ENCODE results near the gene DDX56.

DDX56 gene

DNA sequence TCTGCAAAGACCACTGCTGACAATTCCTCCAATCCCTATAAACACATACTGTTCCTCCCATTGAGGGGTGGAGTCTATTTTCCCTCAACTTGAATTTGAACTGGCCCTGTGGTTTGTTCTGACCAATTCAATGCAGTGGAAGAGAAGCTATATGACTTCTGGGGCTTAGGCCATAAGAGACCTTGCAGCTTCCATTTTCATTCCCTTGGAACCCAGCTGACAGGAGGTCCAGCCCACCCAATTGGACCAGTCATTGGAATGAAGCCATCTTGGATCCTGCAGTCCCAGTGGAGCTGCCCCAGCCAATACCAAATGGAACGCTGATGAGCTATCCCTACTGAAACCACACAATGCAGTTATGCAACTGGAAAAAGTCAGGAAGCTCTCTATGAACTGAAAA lies 17.2 kb upstream of the DDX56 start:
- ATAC-seq = no peak
- TF ChIP-seq TOX (CRISPR knock-in tag; IDR thresholded peaks at IDR 0.05; ENCODE audit: borderline replicate concordance) (no peak), ZNF8 (CRISPR knock-in tag; IDR thresholded peaks at IDR 0.05) (no peak), ZC3H10 (CRISPR knock-in tag; IDR thresholded peaks at IDR 0.05) (no peak), PPARA (CRISPR knock-in tag; IDR thresholded peaks at IDR 0.05; ENCODE audit: borderline replicate concordance) (no peak), ARNTL (CRISPR knock-in tag; IDR thresholded peaks at IDR 0.05; ENCODE audit: borderline replicate concordance, low read depth) (no peak), ESRRG (CRISPR knock-in tag; IDR thresholded peaks at IDR 0.05) (no peak), ZFP3 (CRISPR knock-in tag; IDR thresholded peaks at IDR 0.05) (no peak)
- TF ChIP-seq, protein P1, sequence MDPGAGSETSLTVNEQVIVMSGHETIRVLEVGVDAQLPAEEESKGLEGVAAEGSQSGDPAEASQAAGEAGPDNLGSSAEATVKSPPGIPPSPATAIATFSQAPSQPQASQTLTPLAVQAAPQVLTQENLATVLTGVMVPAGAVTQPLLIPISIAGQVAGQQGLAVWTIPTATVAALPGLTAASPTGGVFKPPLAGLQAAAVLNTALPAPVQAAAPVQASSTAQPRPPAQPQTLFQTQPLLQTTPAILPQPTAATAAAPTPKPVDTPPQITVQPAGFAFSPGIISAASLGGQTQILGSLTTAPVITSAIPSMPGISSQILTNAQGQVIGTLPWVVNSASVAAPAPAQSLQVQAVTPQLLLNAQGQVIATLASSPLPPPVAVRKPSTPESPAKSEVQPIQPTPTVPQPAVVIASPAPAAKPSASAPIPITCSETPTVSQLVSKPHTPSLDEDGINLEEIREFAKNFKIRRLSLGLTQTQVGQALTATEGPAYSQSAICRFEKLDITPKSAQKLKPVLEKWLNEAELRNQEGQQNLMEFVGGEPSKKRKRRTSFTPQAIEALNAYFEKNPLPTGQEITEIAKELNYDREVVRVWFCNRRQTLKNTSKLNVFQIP (CRISPR knock-in tag; IDR thresholded peaks at IDR 0.05; ENCODE audit: borderline replicate concordance, low read depth) = no peak

DNA sequence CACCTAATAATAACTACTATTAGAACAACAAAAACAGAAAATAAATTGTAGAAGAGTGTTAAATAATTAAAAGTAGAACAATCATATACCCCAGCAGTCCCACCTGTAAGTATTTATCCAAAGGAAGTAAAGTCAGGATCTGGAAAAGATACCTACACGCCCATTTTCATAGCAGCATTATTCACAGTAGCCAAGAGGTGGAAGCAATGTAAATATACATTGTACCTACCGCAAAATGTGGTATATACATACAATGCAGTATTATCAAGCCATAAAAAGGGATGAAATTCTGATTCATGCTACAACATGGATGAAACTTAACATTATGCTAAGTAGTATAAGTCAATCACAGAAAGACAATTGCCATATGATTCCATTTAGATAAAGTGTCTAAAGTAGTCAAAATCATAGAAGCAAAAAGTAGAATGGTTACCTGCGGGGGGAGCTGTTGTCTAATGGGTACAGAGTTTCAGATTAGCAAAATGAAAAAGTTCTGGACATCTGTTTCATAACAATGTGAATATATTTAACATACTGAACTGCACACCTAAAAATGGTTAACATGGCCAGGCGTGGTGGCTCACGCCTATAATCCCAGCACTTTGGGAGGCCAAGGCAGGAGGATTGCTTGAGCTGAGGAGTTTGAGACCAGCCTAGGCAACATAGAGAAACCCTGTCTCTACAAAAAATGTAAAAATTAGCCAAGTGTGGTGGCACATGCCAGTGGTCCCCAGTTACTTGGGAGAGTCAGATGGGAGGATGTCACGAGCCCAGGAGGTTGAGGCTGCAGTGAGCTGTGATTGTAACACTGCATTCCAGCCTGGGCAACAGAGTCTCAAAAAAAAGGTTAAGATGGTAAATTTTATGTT lies 14.4 kb upstream of the DDX56 start:
- ATAC-seq = peak; percentile 93
- TF ChIP-seq ZNF70 (CRISPR knock-in tag; IDR thresholded peaks at IDR 0.05) (no peak), TCF4 (CRISPR knock-in tag; IDR thresholded peaks at IDR 0.05; ENCODE audit: borderline replicate concordance) (no peak), PPARA (CRISPR knock-in tag; IDR thresholded peaks at IDR 0.05; ENCODE audit: borderline replicate concordance) (no peak)

DNA sequence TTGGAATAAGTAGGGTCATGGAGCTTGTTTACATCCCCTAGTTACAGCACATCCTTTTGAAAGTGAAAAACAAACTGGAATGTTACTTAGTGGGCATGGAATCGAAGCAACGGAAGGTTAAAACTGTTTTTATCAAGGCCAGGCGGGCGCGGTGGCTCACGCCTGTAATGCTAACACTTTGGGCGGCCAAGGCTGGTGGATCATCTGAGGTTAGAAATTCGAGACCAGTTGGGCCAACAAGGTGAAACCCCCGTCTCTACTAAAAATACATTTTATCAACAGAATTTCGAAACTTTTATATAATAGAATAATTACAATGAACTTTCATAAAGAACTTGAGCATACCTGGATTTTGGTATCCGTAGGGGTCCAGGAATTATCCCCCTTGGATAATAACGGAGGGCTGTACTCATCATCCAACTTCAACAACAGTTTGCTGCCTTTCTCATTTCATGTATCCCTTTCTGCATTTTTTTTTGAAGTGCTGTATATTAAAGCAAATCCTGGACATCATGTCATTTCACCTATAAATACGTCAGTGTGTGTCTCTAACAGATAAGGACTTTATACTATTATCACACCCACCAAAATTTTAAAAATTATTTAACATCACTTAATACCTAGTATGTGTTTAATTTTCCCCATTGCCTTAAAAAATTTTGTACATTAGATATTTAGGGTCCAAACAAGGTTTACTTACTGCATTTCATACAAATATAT lies 9.6 kb upstream of the DDX56 start:
- ATAC-seq = no peak
- TF ChIP-seq ARNTL (CRISPR knock-in tag; IDR thresholded peaks at IDR 0.05; ENCODE audit: borderline replicate concordance, low read depth) (no peak), ZFP3 (CRISPR knock-in tag; IDR thresholded peaks at IDR 0.05) (no peak)

DNA sequence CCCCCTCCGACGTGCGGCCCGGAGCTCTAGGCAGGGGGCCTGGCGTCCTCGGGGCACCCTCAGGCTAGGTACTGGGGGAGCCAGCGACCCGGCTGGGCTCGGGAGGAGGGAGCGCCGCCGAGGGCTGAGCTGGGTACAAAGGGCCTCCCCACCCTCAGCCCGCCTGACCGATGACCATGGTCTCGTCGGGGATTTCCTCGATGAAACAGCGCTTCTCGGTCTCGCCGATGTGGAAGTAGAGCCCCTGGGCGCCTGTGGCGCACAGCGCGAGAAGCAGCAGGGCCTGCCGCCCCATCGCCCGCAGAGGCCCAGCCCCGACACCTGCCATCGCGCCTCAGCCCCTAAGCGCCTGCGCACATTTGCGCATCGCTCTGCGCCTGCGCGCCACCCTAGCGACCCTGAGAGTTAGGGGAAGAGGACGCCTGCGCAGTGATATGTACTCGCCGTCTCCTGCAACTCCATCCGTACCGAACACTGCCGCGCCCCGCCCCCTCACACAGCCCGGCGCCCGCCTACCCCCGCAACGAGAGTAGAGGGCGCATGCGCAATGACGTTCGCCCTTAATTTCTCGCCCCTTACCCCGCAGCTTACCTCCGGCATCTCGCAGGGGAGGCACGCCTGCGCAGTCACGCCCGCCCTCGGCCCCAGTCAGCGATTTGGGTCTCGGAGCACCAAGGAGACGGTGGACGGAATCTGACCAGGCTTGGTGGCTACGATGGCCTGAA lies 8.3 kb upstream of the DDX56 start, which contains the start of gene TMED4:
Gene TMED4 (minus strand): TSS at position 353 of the 725 bp plus-strand sequence. CDS start 25 bp downstream, at position 328.
- ATAC-seq = peak; percentile 93
- TF ChIP-seq TOX (CRISPR knock-in tag; IDR thresholded peaks at IDR 0.05; ENCODE audit: borderline replicate concordance) (no peak), PPARA (CRISPR knock-in tag; IDR thresholded peaks at IDR 0.05; ENCODE audit: borderline replicate concordance) (no peak), CSDC2 (CRISPR knock-in tag; IDR thresholded peaks at IDR 0.05) (no peak)

DNA sequence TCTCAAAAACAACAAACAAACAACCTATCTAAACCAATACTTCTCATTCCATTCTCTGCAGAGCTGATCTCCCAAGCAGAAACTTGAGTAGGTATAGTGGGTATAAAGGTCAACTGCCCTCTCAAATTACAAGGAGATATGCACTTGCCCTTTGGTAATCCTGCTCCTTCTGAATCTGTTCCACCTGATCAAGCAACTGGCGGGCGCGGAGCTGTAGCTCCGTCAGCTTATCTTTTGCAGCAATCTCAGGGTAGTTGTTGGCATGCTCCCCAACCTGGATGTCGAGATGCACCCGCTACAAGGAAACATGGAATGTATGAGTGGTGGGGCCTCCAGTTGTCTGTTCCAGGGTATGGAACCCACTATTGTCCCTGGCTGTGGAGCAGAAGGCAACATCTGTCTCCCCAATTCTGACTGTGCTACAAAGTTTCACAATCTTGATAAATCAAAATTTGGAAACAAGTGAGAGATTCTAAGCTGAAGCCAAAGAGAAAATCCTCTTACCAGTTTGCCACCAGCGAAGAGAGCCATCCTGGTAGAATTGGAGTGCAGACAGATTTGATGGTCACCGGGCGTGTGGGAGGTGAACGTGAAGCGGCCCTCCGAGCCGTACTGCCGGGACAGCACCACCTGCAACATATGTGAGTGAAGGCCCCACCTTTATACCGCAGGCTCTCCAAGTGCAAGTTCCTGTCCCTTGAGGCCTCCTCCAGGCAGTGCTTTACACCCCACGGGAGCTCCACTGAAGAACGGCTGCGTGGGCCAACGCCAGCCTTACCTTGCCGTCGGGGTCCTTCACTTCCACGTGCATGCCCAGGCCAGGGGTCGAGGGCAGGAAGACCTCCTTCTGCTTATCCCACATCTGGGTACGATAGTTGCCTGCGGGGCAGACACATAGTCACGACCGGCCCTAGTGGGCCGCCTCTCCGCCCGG lies 7.5 kb upstream of the DDX56 start:
- TF ChIP-seq OSR1 (CRISPR knock-in tag; IDR thresholded peaks at IDR 0.05) (no peak), ESRRG (CRISPR knock-in tag; IDR thresholded peaks at IDR 0.05) (no peak), GLIS3 (CRISPR knock-in tag; IDR thresholded peaks at IDR 0.05) (no peak), ZNF70 (CRISPR knock-in tag; IDR thresholded peaks at IDR 0.05) (no peak), ISL1 (CRISPR knock-in tag; IDR thresholded peaks at IDR 0.05) (no peak), RARB (CRISPR knock-in tag; IDR thresholded peaks at IDR 0.05) (no peak), SNAI2 (CRISPR knock-in tag; IDR thresholded peaks at IDR 0.05) (no peak), CSDC2 (CRISPR knock-in tag; IDR thresholded peaks at IDR 0.05) (no peak), ZC3H10 (CRISPR knock-in tag; IDR thresholded peaks at IDR 0.05) (no peak), ZNF565 (CRISPR knock-in tag; conservative IDR thresholded peaks at IDR 0.05; ENCODE audit: low read depth) (no peak)
- TF ChIP-seq, protein P1 (CRISPR knock-in tag; IDR thresholded peaks at IDR 0.05; ENCODE audit: borderline replicate concordance, low read depth) = no peak
- TF ChIP-seq, protein P2, sequence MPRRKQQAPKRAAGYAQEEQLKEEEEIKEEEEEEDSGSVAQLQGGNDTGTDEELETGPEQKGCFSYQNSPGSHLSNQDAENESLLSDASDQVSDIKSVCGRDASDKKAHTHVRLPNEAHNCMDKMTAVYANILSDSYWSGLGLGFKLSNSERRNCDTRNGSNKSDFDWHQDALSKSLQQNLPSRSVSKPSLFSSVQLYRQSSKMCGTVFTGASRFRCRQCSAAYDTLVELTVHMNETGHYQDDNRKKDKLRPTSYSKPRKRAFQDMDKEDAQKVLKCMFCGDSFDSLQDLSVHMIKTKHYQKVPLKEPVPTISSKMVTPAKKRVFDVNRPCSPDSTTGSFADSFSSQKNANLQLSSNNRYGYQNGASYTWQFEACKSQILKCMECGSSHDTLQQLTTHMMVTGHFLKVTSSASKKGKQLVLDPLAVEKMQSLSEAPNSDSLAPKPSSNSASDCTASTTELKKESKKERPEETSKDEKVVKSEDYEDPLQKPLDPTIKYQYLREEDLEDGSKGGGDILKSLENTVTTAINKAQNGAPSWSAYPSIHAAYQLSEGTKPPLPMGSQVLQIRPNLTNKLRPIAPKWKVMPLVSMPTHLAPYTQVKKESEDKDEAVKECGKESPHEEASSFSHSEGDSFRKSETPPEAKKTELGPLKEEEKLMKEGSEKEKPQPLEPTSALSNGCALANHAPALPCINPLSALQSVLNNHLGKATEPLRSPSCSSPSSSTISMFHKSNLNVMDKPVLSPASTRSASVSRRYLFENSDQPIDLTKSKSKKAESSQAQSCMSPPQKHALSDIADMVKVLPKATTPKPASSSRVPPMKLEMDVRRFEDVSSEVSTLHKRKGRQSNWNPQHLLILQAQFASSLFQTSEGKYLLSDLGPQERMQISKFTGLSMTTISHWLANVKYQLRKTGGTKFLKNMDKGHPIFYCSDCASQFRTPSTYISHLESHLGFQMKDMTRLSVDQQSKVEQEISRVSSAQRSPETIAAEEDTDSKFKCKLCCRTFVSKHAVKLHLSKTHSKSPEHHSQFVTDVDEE (CRISPR knock-in tag; IDR thresholded peaks at IDR 0.05) = no peak
- peak; percentile 24 for ATAC-seq

Data from SK-N-SH treated with all-trans-retinoic acid at 6 μM for 48 hours (cell line).